ENCODE results near the gene CADM3. TPM values are rescaled to one million over a fixed set of nuclear protein-coding genes. Genes with fewer than 3 reads are reported as not detected.

CADM3 gene
- total RNA-seq, 1 donor from 2014 or later = 0.85 TPM

DNA sequence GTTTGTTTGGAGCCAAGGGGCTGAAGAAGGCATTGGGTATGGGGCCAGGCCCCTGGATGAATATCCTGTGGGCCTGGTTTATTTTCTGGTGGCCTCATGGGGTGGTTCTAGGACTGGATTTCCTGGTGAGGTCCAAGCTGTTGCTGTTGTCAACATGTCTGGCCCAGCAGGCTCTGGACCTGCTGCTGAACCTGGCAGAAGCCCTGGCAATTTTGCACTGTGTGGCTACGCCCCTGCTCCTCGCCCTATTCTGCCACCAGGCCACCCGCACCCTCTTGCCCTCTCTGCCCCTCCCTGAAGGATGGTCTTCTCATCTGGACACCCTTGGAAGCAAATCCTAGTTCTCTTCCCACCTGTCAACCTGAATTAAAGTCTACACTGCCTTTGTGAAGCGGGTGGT lies 34.7 kb downstream of the CADM3 start:
- DNase-seq (ENCODE audit: low read depth) = no peak

DNA sequence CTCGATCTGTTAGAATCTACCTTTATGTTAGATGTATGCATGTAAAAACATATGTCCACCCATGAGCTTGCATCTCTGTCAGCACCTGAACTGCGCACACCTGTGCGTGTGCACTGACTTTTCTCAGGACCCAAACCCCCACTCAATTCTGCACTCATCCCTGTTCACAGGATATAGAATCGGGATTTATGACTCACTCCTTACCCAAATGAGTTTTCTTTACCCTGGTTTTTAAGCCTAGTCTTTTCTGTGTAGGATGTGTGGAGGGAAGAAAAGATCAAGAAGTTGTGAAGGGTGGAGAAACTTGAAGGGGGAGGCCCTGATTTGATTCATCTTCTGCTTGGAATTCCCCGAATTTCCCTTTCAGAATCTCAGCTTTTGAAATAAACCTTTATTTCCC lies 35.7 kb downstream of the CADM3 start:
- DNase-seq (ENCODE audit: low read depth) = no peak

DNA sequence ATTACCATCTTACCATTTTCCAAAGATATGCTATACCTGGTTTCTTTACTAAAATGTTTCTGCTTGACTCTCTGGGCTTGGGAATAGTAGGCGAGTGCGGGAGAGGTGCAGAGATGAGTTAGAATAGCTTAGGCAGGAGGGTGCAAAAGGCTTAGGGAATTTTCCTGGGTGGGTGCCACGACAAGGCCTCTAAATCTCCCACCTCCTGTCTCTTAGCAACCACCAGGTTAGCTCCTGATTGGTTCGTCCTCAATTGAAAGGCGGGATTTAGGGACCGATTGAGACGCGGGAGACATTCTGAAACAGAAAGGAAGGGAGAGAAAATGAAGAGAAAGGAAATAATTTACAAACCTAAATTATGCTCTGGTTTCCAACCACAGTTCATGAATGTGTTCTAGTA lies 36.4 kb downstream of the CADM3 start:
- DNase-seq (ENCODE audit: low read depth) = no peak

DNA sequence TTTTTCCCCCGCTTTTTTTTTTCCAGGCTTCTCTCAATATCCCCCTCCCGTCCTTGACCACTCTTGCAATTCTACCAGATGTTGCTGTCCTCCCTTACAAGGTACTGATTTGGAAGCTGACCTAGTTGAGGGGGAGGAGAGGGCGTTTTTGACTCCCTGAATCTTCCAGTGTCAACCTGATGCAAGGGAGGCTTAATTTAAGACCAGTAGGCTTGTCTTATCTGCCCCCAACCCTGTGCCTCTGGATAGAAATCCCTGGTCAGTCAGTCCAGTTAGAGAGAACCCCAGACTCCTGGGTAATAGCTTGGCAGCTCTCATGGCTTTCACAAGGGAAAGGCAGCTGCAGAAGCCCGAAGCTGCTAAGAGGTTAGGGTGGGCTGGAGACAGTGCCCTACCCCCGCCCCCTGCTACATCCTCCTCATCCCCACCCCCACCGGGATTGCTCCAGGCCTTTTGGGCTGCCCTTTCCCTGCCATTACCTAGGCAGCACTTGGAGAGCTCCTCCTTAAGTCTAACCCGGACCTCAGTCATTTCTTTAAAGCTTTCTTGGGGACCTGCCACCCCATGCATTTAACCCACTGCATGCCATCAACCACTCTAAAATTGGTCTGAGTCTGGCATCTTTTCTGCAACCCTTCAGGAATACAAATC lies 36.9 kb downstream of the CADM3 start:
- DNase-seq (ENCODE audit: low read depth) = peak; percentile 6

DNA sequence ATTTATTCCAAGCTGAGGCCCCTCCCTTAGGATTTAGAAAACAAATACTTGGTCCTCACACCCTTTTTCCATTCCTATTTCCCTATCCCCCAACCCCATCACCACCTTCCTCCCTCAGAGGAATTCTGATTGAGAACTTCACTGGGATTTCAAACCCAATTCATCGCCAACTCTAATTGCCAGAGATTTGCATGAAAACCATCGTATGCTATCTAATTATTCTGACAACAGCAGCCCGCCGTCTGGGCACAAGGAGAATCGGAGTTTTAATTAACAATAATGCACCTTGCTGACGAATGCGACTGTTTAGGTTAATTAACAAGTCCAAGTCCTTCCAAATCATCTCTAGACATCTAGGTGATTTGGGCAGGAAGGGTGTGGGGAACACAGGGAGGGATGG lies 37.6 kb downstream of the CADM3 start:
- no peak for DNase-seq (ENCODE audit: low read depth)

DNA sequence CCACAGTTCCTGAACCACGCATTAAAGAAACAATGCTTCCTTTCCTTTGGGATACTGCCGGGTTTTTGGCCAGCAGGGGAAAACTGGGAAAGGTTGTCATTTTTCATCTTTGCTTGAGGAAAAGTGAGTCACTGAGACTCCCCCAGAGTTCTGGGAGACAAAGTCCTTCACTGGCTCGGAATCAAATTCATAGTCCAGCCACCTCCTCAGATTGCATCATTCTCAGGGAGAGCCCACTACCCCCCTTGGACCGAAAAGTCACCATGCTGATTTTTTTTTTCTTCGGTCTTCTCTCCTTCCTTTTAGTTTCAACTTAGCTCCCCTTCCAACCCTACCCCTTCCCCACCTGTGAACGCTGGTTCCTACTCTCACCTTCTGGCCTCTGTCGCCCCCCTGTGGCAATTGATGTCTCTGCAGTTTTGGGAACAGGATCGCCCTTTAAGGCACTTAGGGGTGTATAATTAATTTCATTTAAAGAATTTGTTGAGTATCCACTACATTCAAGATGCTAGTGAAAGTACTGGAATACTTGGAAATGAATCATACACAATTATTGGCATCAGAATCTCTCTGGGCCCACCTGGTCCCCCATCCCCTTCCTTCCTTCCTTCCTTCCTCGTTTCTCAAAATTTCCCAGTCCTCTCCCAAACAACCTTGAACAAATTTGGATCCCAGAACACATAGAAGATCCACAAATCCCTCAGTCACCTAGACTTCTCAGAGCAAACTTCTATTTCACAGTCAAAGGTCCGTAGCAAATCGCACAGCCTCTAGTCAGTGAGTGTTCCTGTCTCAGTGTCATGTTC lies 40.1 kb downstream of the CADM3 start:
- peak; percentile 79 for DNase-seq (ENCODE audit: low read depth)

DNA sequence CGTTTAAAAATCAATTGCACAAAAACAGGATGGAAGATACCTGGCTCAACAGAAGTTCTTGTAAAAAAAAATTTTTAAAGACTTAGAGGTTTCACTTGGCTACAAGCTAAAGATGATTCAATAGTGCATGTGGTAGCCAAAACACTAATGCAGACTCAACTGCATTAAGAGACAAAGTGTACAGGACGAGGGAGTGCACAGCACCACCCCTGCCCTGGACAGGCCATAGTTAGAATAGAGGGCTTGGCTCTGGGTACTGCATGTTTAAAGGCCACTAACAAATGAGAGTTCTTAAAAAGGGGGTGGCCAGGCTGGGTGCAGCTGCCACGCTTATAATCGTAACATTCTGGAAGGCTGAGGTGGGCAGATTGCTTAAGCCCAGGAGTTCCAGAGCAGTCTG lies 41.2 kb downstream of the CADM3 start:
- no peak for DNase-seq (ENCODE audit: low read depth)

DNA sequence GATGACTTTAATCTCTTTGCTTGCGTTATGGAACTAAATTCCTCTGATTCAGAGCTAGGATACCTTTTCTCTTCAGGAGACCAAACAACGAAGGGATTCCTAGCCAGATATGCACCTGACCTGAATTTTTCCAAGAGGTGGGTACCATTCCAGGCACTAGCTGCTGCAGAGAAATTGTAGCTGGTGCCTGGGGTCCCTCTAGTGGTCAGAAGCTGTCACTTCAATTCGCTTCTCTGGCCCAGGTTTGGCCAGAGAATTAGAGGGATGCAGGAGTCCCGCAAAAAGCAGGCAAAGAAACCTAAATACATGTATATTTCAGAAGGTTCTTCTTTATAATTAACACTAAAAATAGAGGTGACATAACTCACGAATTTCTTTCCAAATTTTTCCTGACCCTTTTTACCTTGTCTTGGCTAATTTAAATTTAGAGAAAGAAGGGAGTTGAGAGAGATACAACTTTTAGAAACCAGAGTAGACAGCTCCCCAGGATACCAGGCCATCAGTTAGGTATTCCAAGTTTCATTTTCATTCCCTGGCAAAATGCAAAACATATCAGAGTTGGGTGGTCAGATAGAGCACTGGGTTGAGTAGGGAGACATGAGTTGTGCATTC lies 42.8 kb downstream of the CADM3 start:
- peak; percentile 27 for DNase-seq (ENCODE audit: low read depth)

DNA sequence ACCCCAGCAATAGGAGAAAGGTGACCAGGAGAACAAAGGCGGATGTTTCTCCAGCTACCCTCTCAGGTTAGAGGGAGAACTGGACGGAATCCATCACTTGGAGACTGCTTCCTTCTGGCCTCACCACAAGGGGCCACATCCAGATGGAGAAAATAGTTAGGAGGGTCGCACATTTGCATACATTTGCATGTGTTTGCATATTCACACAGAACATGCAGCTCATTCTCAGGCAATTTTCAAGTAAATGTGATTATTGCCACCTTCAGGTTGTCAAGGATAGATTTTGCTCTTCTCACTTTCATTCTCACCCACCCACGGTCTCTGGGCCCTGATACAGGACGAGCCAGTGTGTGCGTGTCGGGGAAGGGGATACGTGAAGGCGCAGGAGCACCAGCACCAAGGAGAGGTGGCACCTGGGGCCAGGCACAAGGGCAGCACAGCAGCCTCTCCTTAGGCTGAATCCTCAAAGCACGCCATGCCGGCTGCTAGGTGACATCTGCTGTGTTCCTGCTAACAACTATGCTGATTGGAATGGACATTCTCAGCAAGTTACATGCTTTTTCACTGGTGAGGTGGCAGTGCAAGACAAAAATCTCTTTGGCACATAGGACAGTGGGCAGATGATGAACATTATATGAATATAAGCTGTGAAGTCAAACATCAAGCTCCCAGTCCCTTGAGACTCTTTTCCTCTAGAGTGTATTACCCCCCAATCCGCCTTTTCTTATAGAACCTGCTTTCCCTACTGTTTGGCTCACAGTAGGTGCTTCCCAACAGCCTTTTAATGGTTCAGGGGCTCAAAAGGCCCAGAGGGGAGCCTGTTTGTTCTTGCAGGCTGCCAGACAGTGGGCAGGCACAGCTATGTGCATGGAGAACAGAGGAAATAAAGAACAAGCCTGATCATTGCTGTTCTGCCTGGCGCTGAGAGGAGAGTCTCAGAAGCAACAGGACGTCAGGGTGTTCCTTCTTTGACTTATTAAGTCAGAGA lies 47.5 kb downstream of the CADM3 start:
- DNase-seq (ENCODE audit: low read depth) = no peak

DNA sequence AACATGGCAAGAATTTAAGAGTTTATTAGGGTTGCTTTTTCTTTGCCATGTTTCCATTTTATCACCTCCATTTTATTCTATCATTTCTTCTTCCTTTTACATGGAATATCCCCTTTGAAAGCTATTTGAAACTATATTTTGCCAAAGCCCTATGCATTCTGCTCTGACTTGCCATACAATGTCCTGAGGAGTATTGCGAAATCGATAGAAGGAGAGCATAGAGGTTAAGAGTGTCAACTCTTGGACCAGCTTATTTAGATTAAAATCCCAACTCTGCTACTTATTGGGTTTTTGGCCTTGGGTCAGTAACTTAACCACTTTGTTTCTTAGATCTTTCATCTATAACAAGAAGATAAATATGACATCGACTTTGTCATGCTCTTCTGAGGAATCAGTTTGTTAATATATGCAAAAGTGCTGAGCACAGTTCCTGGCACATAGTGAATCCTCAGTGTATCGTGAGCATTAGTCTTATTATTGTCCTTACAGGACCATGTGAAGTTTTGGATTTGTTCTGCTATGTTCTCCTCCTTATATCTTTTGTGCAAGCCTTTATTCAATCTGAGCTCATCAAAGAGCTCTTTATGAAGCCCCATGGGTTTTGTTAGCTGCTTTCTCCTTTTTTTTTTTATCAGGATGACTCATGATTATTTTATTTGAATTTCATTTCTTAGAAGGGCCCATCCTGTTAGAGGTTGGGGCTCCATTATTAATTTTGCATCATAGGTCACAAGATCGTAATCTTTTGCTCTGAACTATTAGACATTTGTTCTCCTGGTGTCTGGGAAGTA lies 50.9 kb downstream of the CADM3 start:
- DNase-seq (ENCODE audit: low read depth) = no peak

DNA sequence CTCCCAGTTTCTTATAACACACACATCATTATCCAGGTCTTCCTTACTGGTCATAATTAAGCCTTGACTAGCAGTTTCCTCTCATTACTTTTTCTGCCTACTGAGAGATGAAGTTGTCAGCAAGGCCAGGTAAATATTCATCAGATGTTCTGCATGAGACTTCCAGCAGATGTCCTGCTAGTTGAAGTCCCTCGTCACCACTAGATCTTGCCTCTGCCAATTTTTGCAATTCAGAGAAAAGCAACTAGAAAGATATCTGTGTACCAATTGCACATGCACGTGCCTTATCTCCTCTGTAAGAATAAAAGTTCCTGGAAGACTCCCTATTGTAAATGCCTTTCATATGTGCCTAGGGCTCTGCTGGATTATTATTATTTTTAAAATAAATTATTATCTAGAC lies 51.6 kb downstream of the CADM3 start:
- no peak for DNase-seq (ENCODE audit: low read depth)

DNA sequence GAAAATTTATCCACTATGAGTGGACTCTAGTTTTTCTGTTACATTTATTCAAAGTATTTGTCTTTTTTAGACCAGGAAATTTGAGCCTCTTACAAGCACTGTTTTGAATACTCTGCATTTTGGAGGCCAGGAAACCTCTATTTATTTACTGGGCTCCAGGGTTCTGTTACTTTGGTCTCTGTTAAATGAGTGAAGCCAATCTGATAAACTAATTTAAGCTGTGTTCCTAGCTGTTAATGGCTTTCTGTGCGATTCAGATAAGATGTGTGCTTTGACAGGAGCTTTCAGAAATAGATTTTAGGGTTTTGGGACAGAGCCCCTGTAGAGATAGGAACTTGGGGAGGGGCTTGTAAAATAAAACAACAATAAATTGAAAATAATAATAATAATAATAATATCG lies 57.1 kb downstream of the CADM3 start:
- DNase-seq (ENCODE audit: low read depth) = no peak

DNA sequence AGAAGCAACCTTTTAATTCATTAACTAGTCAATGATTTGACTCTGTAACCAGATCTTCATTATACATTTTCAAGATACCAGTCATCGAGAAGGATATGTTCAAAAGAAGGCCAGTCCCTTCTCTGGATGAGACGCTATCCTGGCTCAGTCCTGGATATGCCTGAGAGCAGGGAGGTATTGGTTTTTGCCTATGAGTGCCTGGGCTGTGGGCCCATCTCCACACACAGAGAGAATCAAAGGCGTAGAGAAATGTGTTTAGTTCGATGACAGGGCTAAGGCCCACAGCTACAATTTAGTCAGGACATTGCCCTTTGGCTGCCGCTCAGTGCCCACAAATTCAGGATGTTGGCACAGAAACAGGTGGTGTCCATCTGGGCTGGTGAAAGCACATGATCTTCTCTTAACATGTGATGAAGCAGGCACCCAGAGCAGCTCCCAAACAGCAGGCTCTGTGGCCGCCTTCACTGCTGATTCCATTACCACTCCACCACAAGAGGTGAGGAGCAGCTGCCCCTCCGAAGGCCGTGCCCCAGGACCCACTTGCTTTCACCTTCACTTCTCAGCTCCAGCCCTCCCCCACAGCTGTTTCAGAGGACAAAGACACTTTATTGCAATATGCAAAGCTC lies 58.0 kb downstream of the CADM3 start:
- DNase-seq (ENCODE audit: low read depth) = peak; percentile 37

DNA sequence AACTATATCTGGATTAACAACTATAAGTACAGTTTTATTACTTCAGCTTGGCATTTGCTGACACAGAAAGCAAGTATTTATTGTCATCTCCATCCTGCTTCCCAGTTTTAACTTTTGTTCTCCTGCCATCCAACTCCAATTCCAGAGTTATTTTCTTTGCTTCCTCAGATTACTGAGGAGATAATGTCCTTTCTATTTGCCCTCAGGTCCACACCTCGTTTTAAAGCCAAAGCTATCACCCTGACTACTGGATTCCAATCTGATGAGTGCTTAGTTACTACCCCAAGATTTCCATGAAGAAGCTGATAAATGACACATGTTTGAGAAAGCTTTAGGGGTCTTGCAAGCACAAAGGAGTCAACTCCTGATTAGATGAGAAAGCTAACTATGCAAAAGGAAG lies 58.5 kb downstream of the CADM3 start:
- peak; percentile 7 for DNase-seq (ENCODE audit: low read depth)

DNA sequence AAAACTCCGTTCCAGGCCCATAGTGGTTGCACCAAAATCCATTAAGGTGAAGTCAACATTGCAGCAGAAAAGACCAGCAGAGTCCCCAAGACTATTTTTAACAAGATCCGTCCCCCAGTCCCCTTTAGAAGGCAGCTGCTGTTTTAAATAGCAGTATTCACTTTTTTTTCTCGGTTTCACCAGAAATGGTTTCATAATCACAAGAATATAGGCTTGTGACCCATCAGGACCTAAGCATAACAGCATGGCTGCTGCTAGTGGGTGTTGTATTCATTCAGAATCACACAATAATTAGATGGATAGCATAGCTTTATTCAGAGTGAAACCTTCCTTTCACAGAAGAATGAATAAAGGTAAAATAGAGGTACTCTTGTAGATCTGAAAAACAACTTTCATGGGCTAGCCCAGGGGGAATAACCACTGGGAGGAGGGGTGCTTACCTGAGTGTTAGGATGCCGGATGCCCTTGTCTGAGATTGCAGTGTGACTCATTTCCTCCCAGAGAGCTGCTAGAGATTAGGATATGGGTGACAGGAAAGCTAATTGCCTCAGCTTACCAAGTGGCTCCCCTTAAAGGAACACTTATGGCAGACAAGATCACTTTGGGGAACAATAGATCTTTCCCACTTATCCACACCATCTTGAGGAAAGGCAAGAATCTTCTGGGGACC lies 68.3 kb downstream of the CADM3 start:
- no peak for DNase-seq (ENCODE audit: low read depth)

DNA sequence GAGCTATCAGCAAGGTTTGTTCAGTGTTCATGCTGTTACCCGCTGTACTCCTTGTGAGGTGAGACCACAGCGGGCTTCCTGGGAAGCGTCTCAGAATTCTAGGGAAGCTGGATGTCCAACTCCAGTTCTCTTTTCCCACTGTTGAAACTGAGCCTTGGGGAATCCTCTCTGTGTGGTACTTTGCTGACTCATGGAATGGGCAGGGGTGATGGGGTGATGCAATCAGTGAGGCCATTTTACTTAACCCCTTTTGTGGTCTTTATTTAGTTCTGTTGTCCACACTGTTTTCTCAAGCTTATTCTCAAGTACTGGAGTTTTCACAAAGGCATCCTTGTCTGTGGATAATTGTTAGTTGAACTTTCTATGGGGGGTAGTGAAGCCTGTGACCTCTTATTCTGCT lies 75.9 kb downstream of the CADM3 start:
- DNase-seq (ENCODE audit: low read depth) = peak; percentile 56

DNA sequence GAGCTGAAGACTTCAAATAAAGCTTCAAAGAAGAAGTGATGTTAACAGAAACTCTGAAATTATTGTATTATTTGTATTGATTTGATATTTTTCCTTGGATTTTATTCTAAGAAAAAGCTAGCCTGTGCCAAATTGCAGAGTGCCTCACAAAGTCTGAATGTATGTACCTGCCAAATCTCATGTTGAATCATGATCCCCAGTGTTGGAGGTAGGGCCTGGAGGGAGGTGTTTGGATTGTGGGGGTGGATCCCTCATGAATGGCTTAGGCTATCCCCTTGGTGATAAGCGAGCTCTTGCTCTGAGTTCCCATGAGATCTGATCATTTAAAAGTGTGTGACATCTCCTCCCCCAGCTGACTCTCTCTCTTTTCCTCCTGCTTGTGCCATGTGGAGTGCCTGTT lies 76.9 kb downstream of the CADM3 start:
- DNase-seq (ENCODE audit: low read depth) = no peak

DNA sequence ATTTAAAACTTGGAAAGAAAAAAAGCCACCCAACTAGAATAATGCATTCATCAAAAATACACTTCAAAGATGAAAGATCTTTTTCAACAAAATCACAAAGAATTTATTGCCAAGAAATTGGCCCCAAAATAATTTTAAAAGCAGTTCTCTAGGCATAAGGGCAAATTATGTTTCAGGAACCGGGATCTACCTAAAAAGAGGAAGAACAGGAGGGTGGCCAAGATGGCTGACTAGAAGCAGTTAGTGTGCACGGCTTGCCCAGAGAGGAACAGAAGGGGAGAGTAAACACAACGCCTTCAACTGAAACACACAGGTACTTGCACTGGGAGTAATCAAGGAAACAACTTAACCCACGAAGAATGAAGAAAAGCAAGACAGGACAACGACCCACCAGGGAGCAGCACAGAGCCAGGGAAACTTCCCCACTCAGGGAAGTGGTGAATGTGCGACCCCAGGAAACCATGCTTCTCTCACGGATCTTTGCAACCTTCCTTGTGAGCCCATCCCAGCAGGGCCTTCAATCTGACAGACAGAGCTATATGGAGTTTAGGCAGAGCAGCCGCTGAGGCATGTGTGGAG lies 79.3 kb downstream of the CADM3 start:
- DNase-seq (ENCODE audit: low read depth) = no peak
